22Rv1 (cell line): ENCODE results near the gene RIT2.

Source experiments
- H3K27ac ChIP-seq: fragments of 450-650 bp; 2 replicates; pipeline ENCODE4 v1.5.1; 2017
- CTCF ChIP-seq: fragments of 450-650 bp; IDR thresholded peaks from 2 replicates; pipeline ENCODE4 v1.5.1; 2017; ENCODE audit warnings: mild to moderate bottlenecking
- ZFX ChIP-seq: fragments of 450-650 bp; IDR thresholded peaks from 2 replicates; pipeline ENCODE4 v1.6.1; 2017; ENCODE audit warnings: antibody characterized with exemption, borderline replicate concordance

Gene RIT2

GRCh38 chr18:42892181-42892580, 223.3 kb downstream of the RIT2 start:
- no peak overlapping the region for H3K27ac ChIP-seq
- TF ChIP-seq CTCF = no peak
- TF ChIP-seq ZFX = no peak

- TF ChIP-seq ZFX (no peak), CTCF (no peak)
- H3K27ac ChIP-seq = no peak overlapping the region
Measured at GRCh38 chr18:42891705-42892104, 223.8 kb downstream of the RIT2 start.

- TF ChIP-seq ZFX (no peak), CTCF (no peak)
- H3K27ac ChIP-seq = no peak overlapping the region
Measured at GRCh38 chr18:42883169-42883568, 232.3 kb downstream of the RIT2 start.

GRCh38 chr18:42882122-42882521, 233.4 kb downstream of the RIT2 start:
- TF ChIP-seq ZFX = no peak
- no peak for TF ChIP-seq CTCF
- no peak overlapping the region for H3K27ac ChIP-seq

- H3K27ac ChIP-seq = no peak overlapping the region
- TF ChIP-seq ZFX (no peak), CTCF (no peak)
Measured at GRCh38 chr18:42872838-42873237, 242.6 kb downstream of the RIT2 start.

- no peak for TF ChIP-seq ZFX
- no peak for TF ChIP-seq CTCF
- H3K27ac ChIP-seq = no peak overlapping the region
Measured at GRCh38 chr18:42864876-42865275, 250.6 kb downstream of the RIT2 start.

GRCh38 chr18:42861271-42861670, 254.2 kb downstream of the RIT2 start:
- no peak overlapping the region for H3K27ac ChIP-seq
- TF ChIP-seq CTCF (no peak), ZFX (no peak)
